GM18498 (cell line): ENCODE results near the gene HEXIM1.
A peak's percentile ranks its signal among the peaks of the same experiment; 100 is the strongest.

Experiments used
- ATAC-seq: cut with Tn5 transposase; IDR thresholded peaks from one replicate; pipeline ENCODE4 v1.9.1; 2021; ENCODE audit warnings: mild to moderate bottlenecking, moderate library complexity; ENCODE audit not compliant: unreplicated experiment

HEXIM1 gene

DNA sequence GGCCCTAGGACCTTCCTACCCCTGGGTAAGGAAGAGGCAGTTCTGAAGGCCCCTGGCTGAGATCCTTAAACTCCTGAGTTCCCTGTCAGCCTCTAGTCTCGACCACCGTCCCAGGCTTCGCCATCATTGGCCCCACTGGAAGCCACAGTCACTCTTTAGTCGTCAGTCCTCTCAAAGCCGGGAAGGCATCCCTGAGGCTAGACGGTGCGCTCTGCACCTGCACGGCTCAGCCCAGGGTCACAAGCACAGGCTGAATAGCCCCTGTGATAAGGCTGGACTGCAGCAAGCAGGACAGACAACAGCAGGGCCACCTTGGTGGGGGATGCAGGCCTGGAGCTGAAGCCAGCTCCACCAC, 3.3 kb upstream of the HEXIM1 start:
- no peak for ATAC-seq

DNA sequence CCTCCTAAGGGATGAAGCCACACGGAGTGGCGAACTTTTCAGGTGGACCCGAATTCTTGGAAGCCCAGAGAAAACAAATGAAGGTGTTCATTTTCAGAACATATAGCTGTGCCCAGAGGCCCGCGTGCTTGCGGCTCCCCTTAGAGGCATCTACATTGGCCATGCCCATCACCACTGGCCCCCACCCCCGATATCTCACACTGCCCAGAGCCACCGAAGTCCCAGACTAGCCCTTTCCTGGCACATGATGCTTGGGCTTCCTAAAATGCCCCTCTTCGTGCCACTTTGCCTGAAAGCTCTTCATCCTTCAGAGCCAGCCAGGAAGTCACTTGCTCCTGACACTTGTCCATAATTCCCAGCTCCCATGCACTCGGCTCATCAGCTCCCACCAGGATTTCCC, 2.1 kb upstream of the HEXIM1 start:
- ATAC-seq, result no peak

GRCh38 chr17:45146592-45146889, 1.7 kb upstream of the HEXIM1 start:
- ATAC-seq, result no peak

- no peak for ATAC-seq
Measured at GRCh38 chr17:45146890-45147580, 1.2 kb upstream of the HEXIM1 start.

DNA sequence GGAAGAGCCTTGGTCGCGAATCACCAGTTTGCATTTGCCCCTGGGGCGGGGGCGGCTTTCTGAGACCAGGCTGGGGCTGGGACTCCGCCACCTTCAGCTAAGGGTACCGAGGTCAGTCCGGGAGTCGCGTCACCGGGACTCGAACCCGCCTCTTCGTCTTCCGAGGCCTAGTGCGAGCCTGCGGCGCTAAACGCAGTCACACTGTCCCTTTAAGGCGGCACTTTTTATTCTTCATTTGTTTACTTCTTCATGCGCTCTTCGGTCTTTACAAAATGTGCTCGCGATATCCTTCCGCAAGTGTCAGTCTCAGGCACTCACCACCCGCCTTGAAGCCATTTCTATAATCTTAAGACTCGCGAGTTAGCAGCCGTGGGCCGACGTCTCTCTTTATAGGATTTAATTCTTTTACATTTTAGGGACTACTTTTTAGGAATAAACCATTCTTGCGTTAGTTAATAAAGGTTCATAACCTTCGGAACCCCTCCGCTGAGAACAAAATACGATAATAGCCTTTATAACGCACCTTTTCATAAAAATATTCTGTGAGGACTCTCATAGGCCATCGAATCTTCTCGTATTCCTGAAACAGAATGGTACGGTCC, 593 bp upstream of the HEXIM1 start:
- ATAC-seq, result no peak

DNA sequence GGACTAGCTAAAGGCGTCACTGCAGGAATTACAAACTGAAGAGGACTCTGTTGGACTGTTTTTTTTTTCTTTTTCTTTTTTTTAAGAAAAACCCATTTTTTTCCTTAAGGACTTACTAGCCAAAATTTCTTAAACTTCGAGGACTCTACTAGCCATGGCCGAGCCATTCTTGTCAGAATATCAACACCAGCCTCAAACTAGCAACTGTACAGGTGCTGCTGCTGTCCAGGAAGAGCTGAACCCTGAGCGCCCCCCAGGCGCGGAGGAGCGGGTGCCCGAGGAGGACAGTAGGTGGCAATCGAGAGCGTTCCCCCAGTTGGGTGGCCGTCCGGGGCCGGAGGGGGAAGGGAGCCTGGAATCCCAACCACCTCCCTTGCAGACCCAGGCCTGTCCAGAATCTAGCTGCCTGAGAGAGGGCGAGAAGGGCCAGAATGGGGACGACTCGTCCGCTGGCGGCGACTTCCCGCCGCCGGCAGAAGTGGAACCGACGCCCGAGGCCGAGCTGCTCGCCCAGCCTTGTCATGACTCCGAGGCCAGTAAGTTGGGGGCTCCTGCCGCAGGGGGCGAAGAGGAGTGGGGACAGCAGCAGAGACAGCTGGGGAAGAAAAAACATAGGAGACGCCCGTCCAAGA, 878 bp downstream of the HEXIM1 start:
- peak; percentile 31 for ATAC-seq

- no peak for ATAC-seq
Measured at GRCh38 chr17:45149669-45150664, 1.7 kb downstream of the HEXIM1 start.

DNA sequence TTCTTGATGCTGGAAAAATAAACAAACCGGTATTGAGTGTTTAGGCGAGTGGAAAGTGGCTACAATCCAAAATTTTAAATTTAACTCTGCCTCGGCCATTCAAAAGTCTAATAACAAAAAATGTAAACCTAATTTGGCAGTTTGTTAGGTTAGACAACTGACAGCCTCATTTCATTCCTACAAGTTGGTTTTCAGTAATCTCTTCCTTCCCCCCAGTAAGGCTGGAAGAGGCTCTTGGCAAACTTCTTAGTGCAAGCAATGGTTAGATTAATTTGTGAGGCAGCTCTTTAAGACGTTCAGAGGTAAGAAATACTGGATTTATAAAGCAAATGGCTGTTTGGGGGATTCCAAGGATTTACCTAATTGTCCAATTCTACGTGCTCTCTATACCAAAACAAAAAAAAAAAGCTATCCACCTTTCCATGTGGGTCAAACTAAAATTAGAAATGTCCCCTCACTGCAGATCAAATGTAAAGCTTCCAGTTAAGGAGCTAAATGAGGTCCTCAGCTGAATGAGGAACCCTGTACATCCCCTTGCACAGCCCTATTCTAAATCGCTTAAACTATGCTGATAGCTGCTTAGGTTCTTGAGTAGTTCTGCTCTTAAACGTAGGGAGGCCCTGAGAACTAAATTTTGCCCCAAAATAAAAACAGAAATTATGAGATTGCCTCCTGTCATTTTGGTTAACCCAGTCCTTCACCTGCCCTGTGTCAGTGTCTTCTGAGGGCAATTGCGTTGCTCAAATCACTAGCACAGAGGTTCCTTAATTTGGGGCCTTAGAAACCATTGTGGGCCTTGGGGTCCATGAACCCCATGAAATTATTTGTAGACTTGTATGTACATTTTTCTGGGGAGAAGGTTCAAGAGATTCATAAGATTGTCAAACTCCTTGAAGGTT, 2.9 kb downstream of the HEXIM1 start:
- no peak for ATAC-seq

DNA sequence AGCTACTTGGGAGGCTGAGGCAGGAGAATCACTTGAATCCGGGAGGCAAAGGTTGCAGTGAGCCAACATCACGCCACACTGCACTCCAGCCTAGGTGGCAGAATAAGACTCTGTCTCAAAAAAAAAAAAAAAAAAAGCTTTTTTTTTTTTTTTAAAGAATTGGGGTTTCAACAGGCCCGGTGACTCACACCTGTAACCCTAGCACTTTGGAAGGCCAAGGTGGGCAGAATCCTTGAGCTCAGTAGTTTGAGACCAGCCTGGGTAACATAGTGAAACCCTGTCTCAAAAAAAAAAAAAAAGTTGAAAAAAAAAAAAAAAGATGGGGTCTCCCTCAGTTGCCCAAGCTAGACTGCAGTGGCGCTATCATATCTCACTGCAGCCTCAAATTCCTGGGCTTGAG, 6.8 kb downstream of the HEXIM1 start:
- no peak for ATAC-seq

- no peak for ATAC-seq
Measured at GRCh38 chr17:45155483-45155882, 7.2 kb downstream of the HEXIM1 start.

GRCh38 chr17:45156242-45156641, 8.0 kb downstream of the HEXIM1 start:
- no peak for ATAC-seq

DNA sequence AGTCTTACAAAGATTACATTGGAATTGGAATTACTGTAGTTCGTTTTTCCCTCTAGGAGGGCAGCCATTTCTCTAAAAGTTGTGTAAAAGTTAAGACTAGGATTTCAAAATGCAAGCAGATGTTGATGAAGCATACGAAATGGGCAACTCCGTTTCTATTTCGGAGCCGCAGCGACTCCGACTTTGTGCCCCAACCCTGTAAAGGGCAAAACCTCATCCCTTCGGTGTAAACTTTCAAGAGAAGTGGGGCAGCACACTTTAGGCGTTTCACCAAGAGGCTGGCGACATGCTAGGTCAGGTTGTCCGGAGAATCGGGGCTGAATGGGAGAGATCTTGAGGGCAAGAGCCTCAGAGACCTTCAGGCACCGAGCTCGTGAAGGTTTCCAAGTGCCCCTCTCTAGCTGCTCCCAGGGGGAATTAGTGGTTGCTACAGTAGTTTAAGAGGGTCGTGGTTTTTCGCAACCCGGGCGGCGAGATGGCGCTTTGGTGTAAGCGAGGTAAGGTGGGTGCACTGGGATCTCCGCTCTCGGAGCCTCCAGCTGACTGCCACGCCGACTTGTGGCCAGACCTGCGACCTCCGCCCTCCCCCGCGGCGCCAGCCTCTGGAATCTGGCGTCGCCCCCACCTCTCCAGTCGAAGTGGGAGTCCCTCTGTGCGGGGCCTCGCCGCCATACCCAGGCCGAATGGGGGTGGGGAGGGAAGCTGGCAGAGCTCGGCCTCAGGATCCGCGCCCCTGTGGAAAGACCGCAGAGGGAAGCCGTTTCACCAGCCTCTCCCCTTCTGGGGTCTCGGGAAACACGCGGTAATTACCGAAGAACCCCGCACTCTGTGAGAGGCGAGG, 12.4 kb downstream of the HEXIM1 start:
- peak; percentile 25 for ATAC-seq

GRCh38 chr17:45161288-45162024, 13.2 kb downstream of the HEXIM1 start, which contains the start of gene HEXIM2:
Gene HEXIM2 (plus strand): TSS chr17:45161875. CDS start chr17:45162794, 919 bp downstream.
- peak; percentile 89 for ATAC-seq

DNA sequence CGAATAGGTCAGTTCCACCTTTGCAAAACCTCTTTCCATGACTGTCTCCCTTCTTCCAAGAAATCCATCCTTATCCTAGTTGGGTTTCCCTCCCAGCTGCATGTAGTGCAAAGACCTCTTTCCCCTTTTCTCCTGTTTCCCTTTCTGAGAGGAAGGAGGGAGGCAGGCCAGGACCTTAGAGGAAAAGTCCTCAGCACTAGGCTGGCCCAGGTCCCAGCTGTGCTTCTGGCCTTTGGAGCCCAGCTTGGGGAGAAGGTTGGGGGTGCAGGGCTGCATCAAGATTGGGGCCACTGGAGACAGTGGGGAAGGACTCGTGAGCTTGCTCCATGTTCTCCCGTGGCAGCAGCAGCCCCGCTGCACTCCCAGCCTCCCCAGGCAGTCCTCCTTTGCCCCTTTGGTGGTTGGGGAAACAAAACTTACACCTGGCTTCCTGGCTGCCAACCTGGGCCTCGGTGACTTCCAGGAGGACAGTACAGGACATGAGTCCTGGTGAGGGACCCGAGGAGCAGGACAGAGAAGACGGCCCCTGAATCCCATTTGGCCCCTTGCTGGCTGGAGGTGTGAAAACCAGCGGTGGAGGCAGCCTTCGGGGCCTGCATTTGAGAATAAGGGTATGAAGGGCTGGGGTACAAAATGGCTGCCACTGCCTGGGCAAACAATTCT, 13.9 kb downstream of the HEXIM1 start:
- no peak for ATAC-seq

DNA sequence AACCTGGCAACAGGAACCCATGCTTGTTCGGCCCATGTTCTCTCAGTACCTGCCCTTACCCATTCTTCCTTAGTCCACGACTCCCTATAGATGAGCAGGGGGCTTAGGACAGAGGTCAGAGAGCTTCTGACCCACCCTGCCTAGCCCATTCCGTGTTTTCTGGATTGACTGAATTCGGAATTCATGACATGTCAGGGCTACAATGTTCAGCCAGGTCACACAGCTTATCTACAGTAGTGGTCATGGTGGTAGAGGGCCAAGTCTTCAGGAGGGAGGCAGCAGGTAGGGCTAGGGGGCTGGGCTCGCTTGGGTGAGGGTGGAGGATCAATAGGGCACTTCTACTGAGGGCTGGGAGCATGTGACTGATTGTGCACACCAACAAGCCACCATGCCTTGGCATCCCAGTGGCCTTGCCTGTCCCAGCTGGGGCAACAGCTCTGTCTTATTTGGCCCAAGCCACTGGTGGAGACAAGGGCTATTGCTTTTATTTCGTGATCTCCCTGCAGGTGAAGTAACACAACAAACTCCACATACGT, 16.5 kb downstream of the HEXIM1 start:
- no peak for ATAC-seq

GRCh38 chr17:45168991-45169752, 20.9 kb downstream of the HEXIM1 start:
- no peak for ATAC-seq

- no peak for ATAC-seq
Measured at GRCh38 chr17:45170280-45170930, 22.1 kb downstream of the HEXIM1 start.
